HCT116 (cell line): ENCODE data around the gene SDF2.

Experiments
- POLR2A ChIP-seq: IDR thresholded peaks from 2 replicates; pipeline ENCODE4 v1.7.0; 2011; ENCODE audit warnings: borderline replicate concordance; ENCODE audit not compliant: insufficient read depth, insufficient read length; ENCODE audit errors: extremely low read depth
- YY1 ChIP-seq: IDR thresholded peaks from 2 replicates; pipeline ENCODE4 v1.6.1; 2011; ENCODE audit warnings: low read length, low read depth, moderate library complexity, mild to moderate bottlenecking; ENCODE audit not compliant: insufficient replicate concordance; ENCODE audit errors: extremely low read depth

DNA sequence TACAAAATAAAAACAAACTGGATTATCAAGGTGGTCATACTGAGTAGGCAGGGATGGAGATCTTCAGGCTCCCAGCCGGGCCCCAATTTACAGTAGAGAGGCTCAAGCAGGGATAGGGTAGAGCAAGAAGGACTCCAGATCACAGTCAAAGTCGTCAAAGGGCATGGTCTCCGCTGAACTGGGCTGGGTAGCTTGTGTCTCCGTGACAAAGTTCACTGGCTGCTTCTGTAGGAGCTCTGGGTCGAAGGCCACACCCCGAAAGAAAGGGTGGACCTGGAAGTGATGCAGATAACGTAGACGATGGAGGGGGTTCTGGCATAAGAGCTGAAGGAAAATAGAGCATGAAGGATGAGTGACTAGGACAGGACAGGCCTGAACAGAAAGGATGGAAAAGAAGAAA is 51.3 kb downstream of the SDF2 start:
- TF ChIP-seq YY1 (no peak), POLR2A (no peak)
